GM12878 (cell line): ENCODE data around the gene AXIN1. TPM values are rescaled to one million over a fixed set of nuclear protein-coding genes. Genes with fewer than 3 reads are reported as not detected.

Source experiments
- ATAC-seq: fragments of 200-7000 bp; cut with Tn5 transposase; 3 replicates; pipeline ENCODE4 v1.9.1; 2020; ENCODE audit warnings: mild to moderate bottlenecking, moderate library complexity
- BruUV-seq: library from RNA; stranded (reverse); fragments of 400-500 nt; replicated peaks from 2 replicates; lab custom pipeline; 2021; lab: Mats Ljungman, UMichigan
- CTCF ChIA-PET: fragments of 300-600 bp; sonication (Branson Sonifier 250); formaldehyde crosslinking; extraction: SDS; loops from one replicate; lab custom pipeline; 2021; ENCODE audit warnings: inconsistent platforms; lab: Yijun Ruan, JAX
- POLR2A ChIA-PET: fragments of 350-600 bp; formaldehyde crosslinking; extraction: SDS; loops from one replicate; lab custom pipeline; 2021; ENCODE audit warnings: inconsistent platforms; lab: Charles Lee
- RAD21 ChIA-PET: fragments of 300-600 bp; sonication (Branson Sonifier 250); formaldehyde crosslinking; loops from one replicate; lab custom pipeline; 2023; ENCODE audit warnings: antibody characterized with exemption; ENCODE audit not compliant: unreplicated experiment; lab: Charles Lee
- SMC1A ChIA-PET: fragments of 300-600 bp; sonication (Branson Sonifier 250); formaldehyde crosslinking; loops from one replicate; lab custom pipeline; 2023; ENCODE audit not compliant: unreplicated experiment, uncharacterized antibody; lab: Charles Lee
- DNase-seq: peaks from one replicate; pipeline ENCODE4 v3.0.0-alpha.2; 2011; ENCODE audit warnings: low read depth, low spot score
- FAIRE-seq: peaks from 3 replicates; lab custom pipeline; 2011; peaks lifted over from hg19 to GRCh38; lab: Jason Lieb, UNC
- H2AFZ ChIP-seq: 2 replicates; pipeline ENCODE4 v1.6.0; 2011; ENCODE audit warnings: low read depth, low read length, control low read depth; ENCODE audit not compliant: control insufficient read depth
- H3K27ac ChIP-seq: 2 replicates; pipeline ENCODE4 v1.5.1; 2011; ENCODE audit warnings: control low read depth; ENCODE audit not compliant: control insufficient read depth, insufficient read depth
- H3K27me3 ChIP-seq, 2 experiments: replicated peaks in 1 of 2; 2 replicates each; pipeline versions ENCODE4 v1.6.0 to v1.6.1; 2011; ENCODE audit warnings: low read length in 1 of 2; ENCODE audit not compliant: control insufficient read depth in 2 of 2, insufficient read depth in 2 of 2
- H3K36me3 ChIP-seq, 2 experiments: 2 replicates each; pipeline ENCODE4 v1.5.1; 2011; ENCODE audit warnings: low read length in 1 of 2; ENCODE audit not compliant: control insufficient read depth in 2 of 2, insufficient read depth in 2 of 2
- H3K4me1 ChIP-seq: 2 replicates; pipeline ENCODE4 v1.6.1; 2011; ENCODE audit warnings: mild to moderate bottlenecking, low read length, moderate library complexity, mixed read lengths; ENCODE audit not compliant: control insufficient read depth, insufficient read depth
- H3K4me2 ChIP-seq: 2 replicates; pipeline ENCODE4 v1.6.0; 2011; ENCODE audit warnings: control low read depth; ENCODE audit not compliant: control insufficient read depth, insufficient read depth
- H3K4me3 ChIP-seq: fragments of 200-600 bp; sonication (generic); 2 replicates; pipeline ENCODE4 v1.5.1; 2016
- H3K79me2 ChIP-seq: 2 replicates; pipeline ENCODE4 v1.6.0; 2011; ENCODE audit warnings: low read length; ENCODE audit not compliant: control insufficient read depth, insufficient read depth
- H3K9ac ChIP-seq: 2 replicates; pipeline ENCODE4 v1.8.0; 2011; ENCODE audit warnings: low read length, control low read depth, mixed read lengths; ENCODE audit not compliant: control insufficient read depth, insufficient read depth
- H3K9me3 ChIP-seq: replicated peaks from 3 replicates; pipeline ENCODE4 v1.5.1; 2011; ENCODE audit warnings: mild to moderate bottlenecking, low read length; ENCODE audit not compliant: control insufficient read depth, insufficient read depth
- H4K20me1 ChIP-seq: 2 replicates; pipeline ENCODE4 v1.6.0; 2011; ENCODE audit not compliant: control insufficient read depth, insufficient read depth
- BCLAF1 ChIP-seq: fragments of 450-650 bp; IDR thresholded peaks from 2 replicates; pipeline ENCODE4 v1.6.1; 2017; ENCODE audit warnings: antibody characterized with exemption, mild to moderate bottlenecking, moderate library complexity
- CBX3 ChIP-seq: fragments of 200-600 bp; sonication (generic); IDR thresholded peaks from 2 replicates; pipeline ENCODE4 v1.6.1; 2016; ENCODE audit warnings: low read depth, borderline replicate concordance
- HDGF ChIP-seq: fragments of 450-650 bp; IDR thresholded peaks from 2 replicates; pipeline ENCODE4 v1.6.1; 2016; ENCODE audit warnings: antibody characterized with exemption
- IRF5 ChIP-seq: fragments of 450-650 bp; IDR thresholded peaks from 2 replicates; pipeline ENCODE4 v1.6.1; 2017; ENCODE audit warnings: borderline replicate concordance
- JUND ChIP-seq: IDR thresholded peaks from 2 replicates; pipeline ENCODE4 v1.6.1; 2012; ENCODE audit warnings: low read depth, mild to moderate bottlenecking, low read length, improper control_type of control experiment, moderate library complexity
- POLR2AphosphoS2 ChIP-seq: IDR thresholded peaks from 2 replicates; pipeline ENCODE4 v1.6.1; 2011; ENCODE audit warnings: low read depth, mild to moderate bottlenecking, low read length, improper control_type of control experiment, moderate library complexity
- TCF7 ChIP-seq: IDR thresholded peaks from 2 replicates; pipeline ENCODE4 v1.6.1; 2014; ENCODE audit warnings: antibody characterized with exemption, borderline replicate concordance
- USF1 ChIP-seq: IDR thresholded peaks from 2 replicates; pipeline ENCODE4 v1.6.1; 2011; ENCODE audit warnings: borderline replicate concordance, low read depth, mild to moderate bottlenecking, moderate library complexity, mixed read lengths, low read length; ENCODE audit not compliant: insufficient read depth; ENCODE audit errors: extremely low read length
- ZNF24 ChIP-seq: fragments of 450-650 bp; IDR thresholded peaks from 2 replicates; pipeline ENCODE4 v1.6.1; 2017; ENCODE audit warnings: antibody characterized with exemption, mild to moderate bottlenecking
- ZNF592 ChIP-seq: fragments of 450-650 bp; IDR thresholded peaks from 2 replicates; pipeline ENCODE4 v1.6.1; 2017; ENCODE audit warnings: mild to moderate bottlenecking, moderate library complexity
- WGBS: methylation state at CpG from one replicate; pipeline ENCODE4 v1.1.6; 2016; ENCODE audit warnings: low lambda C conversion rate; ENCODE audit not compliant: insufficient replicate concordance, insufficient coverage; ENCODE audit errors: missing lambda C conversion rate; 5-methylcytosine and 5-hydroxymethylcytosine counted together
- in situ Hi-C: fragments of 300-500 bp; cut with MboI; formaldehyde crosslinking; loops from 9 replicates; pipeline ENCODE4 v1.14.3; 2018; ENCODE audit warnings: mixed read lengths
- intact Hi-C: fragments of 100-400 bp; cut with micrococcal nuclease; formaldehyde crosslinking; loops from one replicate; pipeline ENCODE4 v1.14.2; 2022; ENCODE audit not compliant: unreplicated experiment
- polyA plus RNA-seq, 11 experiments: library from polyadenylated mRNA; depleted of rRNA in 4 of 11; unstranded in 6 of 11; stranded (reverse) in 5 of 11; fragments of >200 nt; fragmentation: Nextera tagmentation in 4 of 11; fragmentation: Illumina TruSeq in 1 of 11; extraction: Ambion mirVana in 4 of 11; extraction: Trizol in 1 of 11; gene quantifications; 1 replicate in 1 of 11; 2 replicates in 10 of 11; pipeline versions ENCODE4 v1.2.1 to v1.2.3, GENCODE V29; 2011 to 2016; ENCODE audit warnings: inconsistent platforms in 2 of 11, missing spikeins in 2 of 11, low read depth in 1 of 11
- total RNA-seq, 4 experiments: library from RNA; depleted of rRNA in 3 of 4; stranded (reverse); fragments of >200 nt in 3 of 4; fragmentation: Illumina TruSeq in 1 of 4; extraction: Trizol in 1 of 4; gene quantifications; 2 replicates each; pipeline versions ENCODE4 v1.2.1 to v1.2.3, GENCODE V29; 2013 to 2021

Gene AXIN1
- total and polyA plus RNA-seq, 10 of the 15 experiments (the other 5 are each of a cell fraction or from before 2014, with no cell fraction given): 0.26 to 27.1 (median 7.7) TPM

GRCh38 chr16:289395-289997 is 63.0 kb downstream of the AXIN1 start:
- no peak for DNase-seq
- POLR2A ChIA-PET: no interaction called here
- H3K36me3 ChIP-seq: peaks cover 0 to 13% of the 10 kb centered on the region in 2 experiments; a peak in 2 of 4 replicates
- TF ChIP-seq JUND (no peak), ZNF592 (no peak), POLR2AphosphoS2 (no peak), CBX3 (no peak), TCF7 (no peak), IRF5 (no peak), BCLAF1 (no peak), HDGF (no peak), USF1 (no peak), ZNF24 (no peak)

More at GRCh38 chr16:289395-289997, 63.0 kb downstream of the AXIN1 start:
- Histone ChIP-seq H2AFZ (no peak overlapping the region), H4K20me1 (no peaks in the 10 kb centered on the region), H3K27ac (no peak overlapping the region), H3K4me1 (no peaks in the 10 kb centered on the region), H3K79me2 (no peaks in the 10 kb centered on the region), H3K9me3 (no peaks in the 10 kb centered on the region), H3K27me3 (no peaks in the 10 kb centered on the region), H3K9ac (no peak overlapping the region), H3K4me3 (no peak overlapping the region), H3K4me2 (no peak overlapping the region)
- intact Hi-C loops: no loop called here
- ChIA-PET RAD21 (no interaction called here), SMC1A (no interaction called here), CTCF (no interaction called here)
- 88% methylated on average over 22 of the region's 22 CpGs for WGBS
- no peak for ATAC-seq
- in situ Hi-C loops: no loop called here
- BruUV-seq: no TSS peak
- no peak for FAIRE-seq
